Limb (tissue), 2 donors: ENCODE measurements around the gene CNNM1.

Source experiments
- DNase-seq, 2 donors: peaks; one replicate each; pipeline ENCODE4 v3.0.0-alpha.2; 2016; ENCODE audit errors: extremely low spot score in 2 of 2

The CNNM1 gene

GRCh38 chr10:99329304-99329553 is at the start of gene CNNM1:
CNNM1 (plus strand) TSS chr10:99329356; CDS start chr10:99329388, 32 bp downstream.
- DNase-seq = peak in 1 of 2 donors; percentile 69

GRCh38 chr10:99279626-99280111 is 49.5 kb upstream of the CNNM1 start:
- DNase-seq = peak in 1 of 2 donors; percentile 40

GRCh38 chr10:99280472-99280871 is 48.7 kb upstream of the CNNM1 start:
- DNase-seq = no peak

- DNase-seq = no peak
These were observed 43.3 kb upstream of the CNNM1 start for GRCh38 chr10:99285881-99286280.

GRCh38 chr10:99290306-99290705 is 38.9 kb upstream of the CNNM1 start:
- no peak for DNase-seq

- DNase-seq = peak in 1 of 2 donors; percentile 18
These were observed 37.0 kb upstream of the CNNM1 start for GRCh38 chr10:99292159-99292558.

GRCh38 chr10:99296605-99297004 is 32.6 kb upstream of the CNNM1 start:
- DNase-seq = no peak

- DNase-seq = no peak
These were observed 32.1 kb upstream of the CNNM1 start for GRCh38 chr10:99297033-99297432.

- DNase-seq = no peak
These were observed 25.0 kb upstream of the CNNM1 start for GRCh38 chr10:99303899-99304861.

GRCh38 chr10:99304862-99305229 is 24.3 kb upstream of the CNNM1 start:
- DNase-seq = no peak

GRCh38 chr10:99312501-99312900 is 16.7 kb upstream of the CNNM1 start:
- DNase-seq = no peak

GRCh38 chr10:99315853-99316252 is 13.3 kb upstream of the CNNM1 start:
- DNase-seq = no peak

GRCh38 chr10:99316374-99316773 is 12.8 kb upstream of the CNNM1 start:
- DNase-seq = no peak

GRCh38 chr10:99318048-99318447 is 11.1 kb upstream of the CNNM1 start:
- no peak for DNase-seq

- DNase-seq = no peak
These were observed 10.7 kb upstream of the CNNM1 start for GRCh38 chr10:99318475-99318874.

- no peak for DNase-seq
These were observed 3.9 kb upstream of the CNNM1 start for GRCh38 chr10:99325281-99325680.

- DNase-seq = no peak
These were observed 2.3 kb upstream of the CNNM1 start for GRCh38 chr10:99326871-99327270.

- DNase-seq = no peak
These were observed 415 bp upstream of the CNNM1 start for GRCh38 chr10:99328579-99329303.

- DNase-seq = peak in 1 of 2 donors; percentile 56
These were observed 594 bp downstream of the CNNM1 start for GRCh38 chr10:99329554-99330346.

- peak in 1 of 2 donors; percentile 43 for DNase-seq
These were observed 1.3 kb downstream of the CNNM1 start for GRCh38 chr10:99330347-99330924.

- no peak for DNase-seq
These were observed 2.1 kb downstream of the CNNM1 start for GRCh38 chr10:99331207-99331803.
